ENCODE measurements around the gene NTNG1.

GRCh38 chr1:107413546-107413945 is 272.7 kb downstream of the NTNG1 start:
- no peak for TF ChIP-seq CTCF (IDR thresholded peaks at IDR 0.05)
- TF ChIP-seq POLR2A (IDR thresholded peaks at IDR 0.05), result no peak
- no peak for TF ChIP-seq EP300 (IDR thresholded peaks at IDR 0.05)
- TF ChIP-seq POLR2AphosphoS5 (IDR thresholded peaks at IDR 0.05), result no peak
